Thoracic aorta (tissue), 2 donors: ENCODE data around the gene SIGLECL1. TPM values are rescaled to one million over a fixed set of nuclear protein-coding genes. Genes with fewer than 3 reads are reported as not detected.

Experiments used
- ATAC-seq: fragments of 150-250 bp; one replicate; pipeline ENCODE4 v1.8.0; 2017; ENCODE audit warnings: low read depth; ENCODE audit not compliant: insufficient number of reproducible peaks, low FRiP score
- DNase-seq: peaks from one replicate; pipeline ENCODE4 v3.0.0-alpha.2; 2020; ENCODE audit warnings: low spot score
- H3K27ac ChIP-seq, 2 donors: fragments of 200-600 bp; sonication (generic); 1 replicate in 1 of 2; 2 replicates in 1 of 2; pipeline ENCODE4 v1.5.1; 2016; ENCODE audit warnings: mild to moderate bottlenecking in 2 of 2, moderate library complexity in 2 of 2
- H3K27me3 ChIP-seq: fragments of 200-600 bp; sonication (generic); replicated peaks from 2 replicates; pipeline ENCODE4 v1.6.0; 2016; ENCODE audit warnings: mild to moderate bottlenecking; ENCODE audit not compliant: insufficient read depth
- H3K36me3 ChIP-seq: fragments of 200-600 bp; sonication (generic); one replicate; pipeline ENCODE4 v1.5.1; 2016
- H3K4me1 ChIP-seq, 2 donors: fragments of 200-600 bp; sonication (generic); 1 replicate in 1 of 2; 2 replicates in 1 of 2; pipeline versions ENCODE4 v1.5.1 to v1.6.0; 2016; ENCODE audit warnings: low read depth in 2 of 2, mild to moderate bottlenecking in 1 of 2; ENCODE audit not compliant: control insufficient read depth in 1 of 2
- H3K4me3 ChIP-seq: fragments of 200-600 bp; sonication (generic); 2 replicates; pipeline ENCODE4 v1.5.1; 2016; ENCODE audit warnings: mild to moderate bottlenecking
- H3K9me3 ChIP-seq: fragments of 200-600 bp; sonication (generic); 2 replicates; pipeline ENCODE4 v1.5.1; 2016
- CTCF ChIP-seq: fragments of 200-600 bp; sonication (generic); IDR thresholded peaks from one replicate; pipeline ENCODE4 v1.5.1; 2019; ENCODE audit warnings: antibody characterized with exemption
- total RNA-seq, 2 donors: library from RNA; depleted of rRNA; stranded (reverse); fragments of >200 nt; gene quantifications; one replicate each; pipeline versions ENCODE4 v1.1.0 to v1.2.3, GENCODE V29; 2016

The SIGLECL1 gene
- total RNA-seq, 2 donors from 2014 or later, result not detected

- ATAC-seq, result no peak
- Histone ChIP-seq H3K27ac (no peak overlapping the region), H3K4me1 (no peaks in the 10 kb centered on the region), H3K27me3 (no peaks in the 10 kb centered on the region), H3K4me3 (no peak overlapping the region), H3K9me3 (no peaks in the 10 kb centered on the region), H3K36me3 (no peaks in the 10 kb centered on the region)
- no peak for TF ChIP-seq CTCF
- DNase-seq, result no peak
These were observed 44.7 kb downstream of the SIGLECL1 start for GRCh38 chr19:51295382-51296126.

- no peak for DNase-seq
- Histone ChIP-seq H3K4me3 (no peak overlapping the region), H3K36me3 (no peaks in the 10 kb centered on the region), H3K27ac (no peak overlapping the region), H3K4me1 (no peaks in the 10 kb centered on the region), H3K9me3 (no peaks in the 10 kb centered on the region), H3K27me3 (no peaks in the 10 kb centered on the region)
- no peak for ATAC-seq
- no peak for TF ChIP-seq CTCF
These were observed 45.6 kb downstream of the SIGLECL1 start for GRCh38 chr19:51296336-51297093.

GRCh38 chr19:51297406-51297805, 46.5 kb downstream of the SIGLECL1 start:
- no peak for TF ChIP-seq CTCF
- DNase-seq, result no peak
- no peaks in the 10 kb centered on the region for H3K4me1 ChIP-seq
- H3K27ac ChIP-seq, result no peak overlapping the region
- H3K36me3 ChIP-seq, result no peaks in the 10 kb centered on the region
- no peaks in the 10 kb centered on the region for H3K9me3 ChIP-seq
- H3K4me3 ChIP-seq, result no peak overlapping the region
- H3K27me3 ChIP-seq, result no peaks in the 10 kb centered on the region
- ATAC-seq, result no peak

GRCh38 chr19:51301266-51301665, 50.4 kb downstream of the SIGLECL1 start:
- DNase-seq (no peak), ATAC-seq (no peak)
- Histone ChIP-seq H3K4me3 (no peak overlapping the region), H3K27ac (no peak overlapping the region), H3K4me1 (no peaks in the 10 kb centered on the region), H3K9me3 (no peaks in the 10 kb centered on the region), H3K36me3 (no peaks in the 10 kb centered on the region), H3K27me3 (no peaks in the 10 kb centered on the region)
- no peak for TF ChIP-seq CTCF

GRCh38 chr19:51305479-51305878, 54.6 kb downstream of the SIGLECL1 start:
- Histone ChIP-seq H3K36me3 (no peaks in the 10 kb centered on the region), H3K4me3 (no peak overlapping the region), H3K27ac (no peak overlapping the region), H3K4me1 (no peaks in the 10 kb centered on the region), H3K9me3 (peaks cover 7% of the 10 kb centered on the region), H3K27me3 (no peaks in the 10 kb centered on the region)
- TF ChIP-seq CTCF, result no peak
- DNase-seq (no peak), ATAC-seq (no peak)
